IMR-90 (cell line): Measurements from ENCODE around the gene HTR1E. TPM values are rescaled to one million over a fixed set of nuclear protein-coding genes. Genes with fewer than 3 reads are reported as not detected.

ENCODE experiments used
- ATAC-seq: fragments of 200-7000 bp; cut with Tn5 transposase; 2 replicates; pipeline ENCODE4 v1.9.1; 2020; ENCODE audit warnings: low read depth, mild to moderate bottlenecking, moderate library complexity
- BruUV-seq: library from RNA; stranded (reverse); fragments of 400-500 nt; replicated peaks from 2 replicates; lab custom pipeline; 2021; lab: Mats Ljungman, UMichigan
- CTCF ChIA-PET: fragments of 300-600 bp; formaldehyde crosslinking; extraction: SDS; loops from one replicate; lab custom pipeline; 2021; ENCODE audit warnings: antibody characterized with exemption; lab: Yijun Ruan, JAX
- POLR2A ChIA-PET: fragments of 300-600 bp; sonication (Branson Sonifier 250); formaldehyde crosslinking; loops from one replicate; lab custom pipeline; 2022; ENCODE audit warnings: antibody characterized with exemption; ENCODE audit not compliant: unreplicated experiment; lab: Charles Lee
- DNase-seq: peaks from one replicate; pipeline ENCODE4 v3.0.0; 2013
- H2AFZ ChIP-seq: replicated peaks from 2 replicates; pipeline ENCODE3; 2013; ENCODE audit warnings: low read length, mild to moderate bottlenecking; ENCODE audit not compliant: poor library complexity
- H2AK5ac ChIP-seq: 2 replicates; pipeline ENCODE4 v1.6.1; 2013; ENCODE audit warnings: low read depth, low read length, inconsistent platforms
- H2AK9ac ChIP-seq: replicated peaks from 2 replicates; pipeline ENCODE3; 2013; ENCODE audit warnings: mild to moderate bottlenecking, low read depth, low read length, moderate library complexity; ENCODE audit not compliant: poor library complexity
- H2BK120ac ChIP-seq: 2 replicates; pipeline ENCODE4 v1.6.1; 2013; ENCODE audit warnings: low read depth, low read length, inconsistent platforms
- H2BK15ac ChIP-seq: 3 replicates; pipeline ENCODE4 v1.6.1; 2013; ENCODE audit warnings: low read depth, low read length, inconsistent platforms
- H2BK20ac ChIP-seq: 2 replicates; pipeline ENCODE4 v1.6.1; 2013; ENCODE audit warnings: low read depth, mild to moderate bottlenecking, inconsistent platforms, low read length, moderate library complexity
- H2BK5ac ChIP-seq: 2 replicates; pipeline ENCODE4 v1.6.1; 2013; ENCODE audit warnings: mild to moderate bottlenecking, low read depth, low read length, inconsistent platforms; ENCODE audit not compliant: poor library complexity, severe bottlenecking
- H3K14ac ChIP-seq: replicated peaks from 2 replicates; pipeline ENCODE4 v1.6.1; 2013; ENCODE audit warnings: low read depth, low read length, inconsistent platforms
- H3K18ac ChIP-seq: 2 replicates; pipeline ENCODE4 v1.6.1; 2013; ENCODE audit warnings: low read depth, low read length, control low read depth
- H3K23ac ChIP-seq: 2 replicates; pipeline ENCODE4 v1.6.1; 2013; ENCODE audit warnings: low read depth, low read length, inconsistent platforms
- H3K27ac ChIP-seq: 2 replicates; pipeline ENCODE4 v1.5.1; 2013; ENCODE audit warnings: mild to moderate bottlenecking, control low read depth, low read length; ENCODE audit not compliant: insufficient read depth
- H3K27me3 ChIP-seq: 2 replicates; pipeline ENCODE4 v1.6.1; 2013; ENCODE audit warnings: low read length; ENCODE audit not compliant: control insufficient read depth, insufficient read depth
- H3K36me3 ChIP-seq: 2 replicates; pipeline ENCODE4 v1.6.1; 2013; ENCODE audit warnings: low read length, mixed read lengths; ENCODE audit not compliant: control insufficient read depth, insufficient read depth
- H3K4ac ChIP-seq: 2 replicates; pipeline ENCODE4 v1.6.1; 2013; ENCODE audit warnings: low read depth, low read length, inconsistent platforms
- H3K4me1 ChIP-seq: 2 replicates; pipeline ENCODE4 v1.6.1; 2013; ENCODE audit warnings: low read length, mixed read lengths; ENCODE audit not compliant: control insufficient read depth, insufficient read depth
- H3K4me2 ChIP-seq: 2 replicates; pipeline ENCODE4 v1.6.1; 2013; ENCODE audit warnings: low read depth, mild to moderate bottlenecking, control low read depth, low read length, moderate library complexity
- H3K4me3 ChIP-seq: 2 replicates; pipeline ENCODE4 v1.5.1; 2013; ENCODE audit warnings: low read depth, mild to moderate bottlenecking, control low read depth, low read length, moderate library complexity; ENCODE audit not compliant: insufficient read depth
- H3K56ac ChIP-seq: 2 replicates; pipeline ENCODE4 v1.6.1; 2013; ENCODE audit warnings: low read length, inconsistent platforms; ENCODE audit not compliant: insufficient read depth; ENCODE audit errors: extremely low read depth
- H3K79me1 ChIP-seq, 2 experiments: 2 replicates each; pipeline ENCODE4 v1.6.1; 2013; ENCODE audit warnings: low read length in 2 of 2, inconsistent platforms in 1 of 2, low read depth in 1 of 2
- H3K9ac ChIP-seq: 2 replicates; pipeline ENCODE4 v1.6.1; 2013; ENCODE audit warnings: low read depth, low read length, control low read depth
- H3K9me1 ChIP-seq: 2 replicates; pipeline ENCODE4 v1.6.1; 2013; ENCODE audit warnings: low read length, inconsistent platforms; ENCODE audit not compliant: insufficient read depth
- H3K9me3 ChIP-seq: 2 replicates; pipeline ENCODE4 v1.6.1; 2013; ENCODE audit warnings: low read length; ENCODE audit not compliant: control insufficient read depth, insufficient read depth
- H4K20me1 ChIP-seq: 2 replicates; pipeline ENCODE4 v1.6.1; 2013; ENCODE audit warnings: low read length, inconsistent platforms; ENCODE audit not compliant: insufficient read depth
- H4K5ac ChIP-seq: 2 replicates; pipeline ENCODE4 v1.6.1; 2013; ENCODE audit warnings: mild to moderate bottlenecking, low read depth, low read length, control low read depth
- H4K8ac ChIP-seq, 2 experiments: 2 replicates each; pipeline ENCODE4 v1.6.1; 2013; ENCODE audit warnings: low read depth in 2 of 2, low read length in 2 of 2, control low read depth in 1 of 2, inconsistent platforms in 1 of 2
- H4K91ac ChIP-seq: 2 replicates; pipeline ENCODE4 v1.6.1; 2013; ENCODE audit warnings: low read depth, low read length, inconsistent platforms; ENCODE audit not compliant: insufficient read depth
- BHLHE40 ChIP-seq: fragments of 150-350 bp; IDR thresholded peaks from 2 replicates; pipeline ENCODE4 v1.6.1; 2016; ENCODE audit warnings: mild to moderate bottlenecking, low read depth, low read length
- CEBPB ChIP-seq: IDR thresholded peaks from 2 replicates; pipeline ENCODE4 v1.6.1; 2012; ENCODE audit warnings: low read depth, low read length, improper control_type of control experiment
- CHD1 ChIP-seq: IDR thresholded peaks from 2 replicates; pipeline ENCODE4 v1.6.1; 2012; ENCODE audit warnings: low read depth, low read length, improper control_type of control experiment
- FOS ChIP-seq: fragments of 150-350 bp; IDR thresholded peaks from 2 replicates; pipeline ENCODE4 v1.6.1; 2016; ENCODE audit warnings: low read depth, low read length
- MAFK ChIP-seq: IDR thresholded peaks from 2 replicates; pipeline ENCODE4 v1.6.1; 2012; ENCODE audit warnings: low read depth, low read length, improper control_type of control experiment
- MAZ ChIP-seq: IDR thresholded peaks from 2 replicates; pipeline ENCODE4 v1.6.1; 2012; ENCODE audit warnings: low read depth, mild to moderate bottlenecking, low read length, improper control_type of control experiment, moderate library complexity, borderline replicate concordance
- MXI1 ChIP-seq: IDR thresholded peaks from 2 replicates; pipeline ENCODE4 v1.6.1; 2012; ENCODE audit warnings: low read depth, mild to moderate bottlenecking, low read length, moderate library complexity, borderline replicate concordance
- NFE2L2 ChIP-seq: fragments of 150-350 bp; IDR thresholded peaks from 2 replicates; pipeline ENCODE4 v1.6.1; 2016; ENCODE audit warnings: low read depth, mild to moderate bottlenecking, low read length
- POLR2A ChIP-seq: IDR thresholded peaks from 2 replicates; pipeline ENCODE4 v1.6.1; 2012; ENCODE audit warnings: mild to moderate bottlenecking, low read depth, low read length
- RAD21 ChIP-seq: IDR thresholded peaks from 2 replicates; pipeline ENCODE4 v1.6.1; 2012; ENCODE audit warnings: low read length, improper control_type of control experiment
- RCOR1 ChIP-seq: IDR thresholded peaks from 2 replicates; pipeline ENCODE4 v1.6.1; 2012; ENCODE audit warnings: mild to moderate bottlenecking, low read length, improper control_type of control experiment; ENCODE audit not compliant: insufficient replicate concordance
- RFX5 ChIP-seq: IDR thresholded peaks from 2 replicates; pipeline ENCODE4 v1.8.0; 2012; ENCODE audit warnings: low read depth, mild to moderate bottlenecking, low read length, moderate library complexity
- SMC3 ChIP-seq: fragments of 150-350 bp; IDR thresholded peaks from 2 replicates; pipeline ENCODE4 v1.6.1; 2016; ENCODE audit warnings: low read depth, mild to moderate bottlenecking, antibody characterized with exemption, low read length, moderate library complexity
- WGBS, 2 experiments: methylation state at CpG; one replicate each; pipeline versions ENCODE4 v1.1.5 to v1.1.7; 2013; ENCODE audit warnings: missing lambda C conversion rate in 2 of 2; ENCODE audit not compliant: insufficient read length in 1 of 2; ENCODE audit errors: extremely low coverage in 2 of 2; 5-methylcytosine and 5-hydroxymethylcytosine counted together
- dilution Hi-C: fragments of 300-500 bp; cut with HindIII; formaldehyde crosslinking; loops from one replicate; pipeline ENCODE4 v1.14.3; 2018; ENCODE audit warnings: low sequenced_read_pairs; ENCODE audit not compliant: unreplicated experiment
- in situ Hi-C: fragments of 300-500 bp; cut with MboI; formaldehyde crosslinking; loops from 3 replicates; pipeline ENCODE4 v1.14.3; 2019; ENCODE audit warnings: low sequenced_read_pairs, inconsistent platforms, mixed read lengths
- intact Hi-C: fragments of 100-400 bp; cut with micrococcal nuclease; formaldehyde crosslinking; loops from 2 replicates; pipeline ENCODE4 v1.10.0; 2022
- polyA plus RNA-seq, 3 experiments: library from polyadenylated mRNA; depleted of rRNA; stranded (reverse); fragments of >200 nt; gene quantifications; 2 replicates each; pipeline ENCODE4 v1.2.3, GENCODE V29; 2012; ENCODE audit warnings: low replicate concordance in 1 of 3
- total RNA-seq: library from RNA; depleted of rRNA; stranded (reverse); fragments of >200 nt; gene quantifications from 2 replicates; pipeline ENCODE4 v1.2.3, GENCODE V29; 2012
- TF ChIP-seq, protein P1 (sequence below): conservative IDR thresholded peaks from 2 replicates; pipeline ENCODE4 v1.5.1; 2012; ENCODE audit warnings: mild to moderate bottlenecking, low read depth, low read length, improper control_type of control experiment
- TF ChIP-seq, protein P2 (sequence below): fragments of 150-350 bp; IDR thresholded peaks from 2 replicates; pipeline ENCODE4 v1.6.1; 2017; ENCODE audit warnings: mild to moderate bottlenecking, antibody characterized with exemption, low read length, low read depth
- TF ChIP-seq, protein P3 (sequence below): fragments of 150-350 bp; IDR thresholded peaks from 2 replicates; pipeline ENCODE4 v1.6.1; 2016; ENCODE audit warnings: low read depth, mild to moderate bottlenecking, low read length, moderate library complexity, borderline replicate concordance

Gene HTR1E
- total and polyA plus RNA-seq, 2 of the 4 experiments (the other 2 are of a cell fraction), result not detected

DNA sequence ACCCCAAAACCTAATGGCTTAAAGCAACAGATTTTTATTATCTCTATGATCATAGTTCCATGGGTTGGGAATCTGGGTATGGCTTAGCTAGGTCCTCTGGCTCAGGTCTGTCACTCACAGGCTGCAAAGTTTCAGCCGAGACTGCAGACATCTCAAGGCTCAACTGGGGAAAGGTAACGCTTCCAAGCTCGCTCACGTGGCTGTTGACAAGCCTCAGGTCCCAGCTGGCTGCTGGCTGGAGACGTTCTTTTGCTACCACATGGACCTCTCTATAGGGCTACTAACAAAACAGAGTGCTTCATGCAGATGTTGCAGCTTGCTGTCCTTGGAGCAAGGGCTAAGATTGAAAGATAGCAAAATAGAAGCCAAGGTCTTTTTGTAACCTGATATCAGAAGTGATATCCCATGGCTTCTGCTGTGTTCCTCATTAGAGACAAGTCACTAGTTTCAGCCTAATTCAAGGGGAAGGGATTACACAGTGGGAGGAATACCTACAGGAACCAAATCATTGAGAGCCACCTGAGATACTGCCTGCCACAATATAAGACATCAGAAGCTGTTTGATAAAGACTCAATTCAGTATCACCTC, 6.6 kb downstream of the HTR1E start:
- Histone ChIP-seq H3K9me3 (no peaks in the 10 kb centered on the region), H3K27me3 (no peaks in the 10 kb centered on the region), H3K79me1 (no peaks in the 10 kb centered on the region), H2BK120ac (no peak overlapping the region), H3K4me2 (no peak overlapping the region), H3K56ac (no peak overlapping the region), H2BK15ac (no peak overlapping the region), H2AFZ (no peak overlapping the region), H3K9ac (no peak overlapping the region), H3K27ac (no peak overlapping the region), H4K20me1 (no peaks in the 10 kb centered on the region), H3K23ac (no peak overlapping the region), H3K36me3 (no peaks in the 10 kb centered on the region), H4K8ac (no peak overlapping the region), H3K18ac (no peak overlapping the region), H3K14ac (no peak overlapping the region), H4K91ac (no peak overlapping the region), H3K4me1 (no peaks in the 10 kb centered on the region), H4K5ac (no peak overlapping the region), H2BK5ac (no peak overlapping the region), H3K9me1 (no peaks in the 10 kb centered on the region), H3K4me3 (no peak overlapping the region), H2BK20ac (no peak overlapping the region), H2AK9ac (no peak overlapping the region), H2AK5ac (no peak overlapping the region), H3K4ac (no peak overlapping the region)
- CTCF ChIA-PET, result no interaction called here
- TF ChIP-seq RFX5, result no peak
- TF ChIP-seq CHD1, result no peak
- no peak for TF ChIP-seq NFE2L2
- TF ChIP-seq CEBPB, result no peak
- TF ChIP-seq MAFK, result no peak
- TF ChIP-seq MAZ, result no peak
- TF ChIP-seq, protein P1, sequence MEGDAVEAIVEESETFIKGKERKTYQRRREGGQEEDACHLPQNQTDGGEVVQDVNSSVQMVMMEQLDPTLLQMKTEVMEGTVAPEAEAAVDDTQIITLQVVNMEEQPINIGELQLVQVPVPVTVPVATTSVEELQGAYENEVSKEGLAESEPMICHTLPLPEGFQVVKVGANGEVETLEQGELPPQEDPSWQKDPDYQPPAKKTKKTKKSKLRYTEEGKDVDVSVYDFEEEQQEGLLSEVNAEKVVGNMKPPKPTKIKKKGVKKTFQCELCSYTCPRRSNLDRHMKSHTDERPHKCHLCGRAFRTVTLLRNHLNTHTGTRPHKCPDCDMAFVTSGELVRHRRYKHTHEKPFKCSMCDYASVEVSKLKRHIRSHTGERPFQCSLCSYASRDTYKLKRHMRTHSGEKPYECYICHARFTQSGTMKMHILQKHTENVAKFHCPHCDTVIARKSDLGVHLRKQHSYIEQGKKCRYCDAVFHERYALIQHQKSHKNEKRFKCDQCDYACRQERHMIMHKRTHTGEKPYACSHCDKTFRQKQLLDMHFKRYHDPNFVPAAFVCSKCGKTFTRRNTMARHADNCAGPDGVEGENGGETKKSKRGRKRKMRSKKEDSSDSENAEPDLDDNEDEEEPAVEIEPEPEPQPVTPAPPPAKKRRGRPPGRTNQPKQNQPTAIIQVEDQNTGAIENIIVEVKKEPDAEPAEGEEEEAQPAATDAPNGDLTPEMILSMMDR, result no peak
- no peak for TF ChIP-seq POLR2A
- no peak for TF ChIP-seq FOS
- no peak for TF ChIP-seq RAD21
- TF ChIP-seq, protein P2, sequence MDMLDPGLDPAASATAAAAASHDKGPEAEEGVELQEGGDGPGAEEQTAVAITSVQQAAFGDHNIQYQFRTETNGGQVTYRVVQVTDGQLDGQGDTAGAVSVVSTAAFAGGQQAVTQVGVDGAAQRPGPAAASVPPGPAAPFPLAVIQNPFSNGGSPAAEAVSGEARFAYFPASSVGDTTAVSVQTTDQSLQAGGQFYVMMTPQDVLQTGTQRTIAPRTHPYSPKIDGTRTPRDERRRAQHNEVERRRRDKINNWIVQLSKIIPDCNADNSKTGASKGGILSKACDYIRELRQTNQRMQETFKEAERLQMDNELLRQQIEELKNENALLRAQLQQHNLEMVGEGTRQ, result no peak
- TF ChIP-seq, protein P3, sequence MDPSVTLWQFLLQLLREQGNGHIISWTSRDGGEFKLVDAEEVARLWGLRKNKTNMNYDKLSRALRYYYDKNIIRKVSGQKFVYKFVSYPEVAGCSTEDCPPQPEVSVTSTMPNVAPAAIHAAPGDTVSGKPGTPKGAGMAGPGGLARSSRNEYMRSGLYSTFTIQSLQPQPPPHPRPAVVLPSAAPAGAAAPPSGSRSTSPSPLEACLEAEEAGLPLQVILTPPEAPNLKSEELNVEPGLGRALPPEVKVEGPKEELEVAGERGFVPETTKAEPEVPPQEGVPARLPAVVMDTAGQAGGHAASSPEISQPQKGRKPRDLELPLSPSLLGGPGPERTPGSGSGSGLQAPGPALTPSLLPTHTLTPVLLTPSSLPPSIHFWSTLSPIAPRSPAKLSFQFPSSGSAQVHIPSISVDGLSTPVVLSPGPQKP, result no peak
- TF ChIP-seq SMC3, result no peak
- no peak for TF ChIP-seq MXI1
- no peak for TF ChIP-seq BHLHE40
- no peak for TF ChIP-seq RCOR1
- DNase-seq (no peak), ATAC-seq (no peak)
- 6% methylated on average over 3 of the region's 5 CpGs; no CpG with 5 or more reads in 1 of the 2 experiments for WGBS, 2 experiments
- BruUV-seq, result no TSS peak
- intact Hi-C loops (no loop called here), in situ Hi-C loops (no loop called here), dilution Hi-C loops (no loop called here)
- POLR2A ChIA-PET, result no interaction called here
